Gastrocnemius medialis (tissue), 4 donors: ENCODE data around the gene GPS2.

Experiments used
- POLR2A ChIP-seq, 2 donors: fragments of 450-650 bp; IDR thresholded peaks; one replicate each; pipeline ENCODE4 v1.6.1; 2017; ENCODE audit warnings: antibody characterized with exemption in 2 of 2, mild to moderate bottlenecking in 2 of 2, moderate library complexity in 2 of 2
- TF ChIP-seq, protein P1 (sequence below), 5 experiments: fragments of 450-650 bp in 3 of 5; fragments of 200-600 bp in 2 of 5; sonication (generic) in 2 of 5; IDR thresholded peaks in 4 of 5; conservative IDR thresholded peaks in 1 of 5; 1 replicate in 4 of 5; 2 replicates in 1 of 5; pipeline ENCODE4 v1.5.1; 2016 to 2019; ENCODE audit warnings: antibody characterized with exemption in 5 of 5, mild to moderate bottlenecking in 3 of 5, moderate library complexity in 3 of 5

DNA sequence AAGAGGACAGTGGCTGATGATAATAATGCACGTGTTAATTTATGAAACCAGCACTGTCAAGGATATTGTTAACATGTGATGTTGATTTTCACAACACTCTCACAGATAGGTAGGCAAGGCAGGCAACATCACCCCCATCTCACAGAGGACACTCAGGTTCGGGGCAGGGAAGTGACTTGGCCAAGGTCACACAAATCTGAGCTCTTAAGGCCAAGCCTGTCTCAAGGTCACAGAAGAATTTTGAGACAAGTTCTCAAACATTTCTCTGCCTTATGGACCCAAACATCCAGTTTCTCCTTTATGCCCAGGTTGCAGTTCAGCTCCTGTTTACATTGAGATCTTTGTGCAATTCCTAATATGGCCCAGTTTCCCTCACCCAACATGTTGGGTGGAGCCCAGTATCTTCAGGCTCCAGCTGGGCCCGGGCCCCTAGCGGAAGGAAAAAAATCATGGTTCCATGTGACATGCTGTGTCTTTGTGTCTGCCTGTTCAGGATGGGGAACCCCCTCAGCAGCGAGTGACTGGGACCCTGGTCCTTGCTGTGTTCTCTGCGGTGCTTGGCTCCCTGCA, 32.3 kb downstream of the GPS2 start:
- TF ChIP-seq, protein P1, sequence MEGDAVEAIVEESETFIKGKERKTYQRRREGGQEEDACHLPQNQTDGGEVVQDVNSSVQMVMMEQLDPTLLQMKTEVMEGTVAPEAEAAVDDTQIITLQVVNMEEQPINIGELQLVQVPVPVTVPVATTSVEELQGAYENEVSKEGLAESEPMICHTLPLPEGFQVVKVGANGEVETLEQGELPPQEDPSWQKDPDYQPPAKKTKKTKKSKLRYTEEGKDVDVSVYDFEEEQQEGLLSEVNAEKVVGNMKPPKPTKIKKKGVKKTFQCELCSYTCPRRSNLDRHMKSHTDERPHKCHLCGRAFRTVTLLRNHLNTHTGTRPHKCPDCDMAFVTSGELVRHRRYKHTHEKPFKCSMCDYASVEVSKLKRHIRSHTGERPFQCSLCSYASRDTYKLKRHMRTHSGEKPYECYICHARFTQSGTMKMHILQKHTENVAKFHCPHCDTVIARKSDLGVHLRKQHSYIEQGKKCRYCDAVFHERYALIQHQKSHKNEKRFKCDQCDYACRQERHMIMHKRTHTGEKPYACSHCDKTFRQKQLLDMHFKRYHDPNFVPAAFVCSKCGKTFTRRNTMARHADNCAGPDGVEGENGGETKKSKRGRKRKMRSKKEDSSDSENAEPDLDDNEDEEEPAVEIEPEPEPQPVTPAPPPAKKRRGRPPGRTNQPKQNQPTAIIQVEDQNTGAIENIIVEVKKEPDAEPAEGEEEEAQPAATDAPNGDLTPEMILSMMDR (IDR thresholded peaks at IDR 0.05 in 4 of 5, conservative IDR thresholded peaks at IDR 0.05 in 1 of 5), result no peak
- no peak for TF ChIP-seq POLR2A (IDR thresholded peaks at IDR 0.05)
